Spleen (tissue), 11 donors: ENCODE results near the gene ATF5. TPM values are rescaled to one million over a fixed set of nuclear protein-coding genes. Genes with fewer than 3 reads are reported as not detected.
"Not testable (repeated sequence)": the region's sequence is repeated elsewhere in the genome, so short reads cannot be mapped to it uniquely, and the experiment has no call there.

Experiments
- DNase-seq: peaks from one replicate; pipeline ENCODE4 v3.0.0-alpha.2; 2020
- H3K27ac ChIP-seq, 8 donors: fragments of 200-600 bp; sonication (generic) in 7 of 8; 1 replicate in 4 of 8; 2 replicates in 4 of 8; pipeline versions ENCODE4 v1.5.0 to v1.8.0; 2016 to 2021; ENCODE audit warnings: inconsistent platforms in 4 of 8, mild to moderate bottlenecking in 4 of 8, moderate library complexity in 1 of 8
- H3K27me3 ChIP-seq, 7 donors: fragments of 200-600 bp; sonication (generic) in 6 of 7; replicated peaks in 1 of 7; 1 replicate in 4 of 7; 2 replicates in 3 of 7; pipeline versions ENCODE4 v1.5.0 to v1.8.0; 2016 to 2021; ENCODE audit warnings: inconsistent platforms in 3 of 7, mild to moderate bottlenecking in 1 of 7
- H3K36me3 ChIP-seq, 6 donors: fragments of 200-600 bp; sonication (generic) in 5 of 6; 1 replicate in 4 of 6; 2 replicates in 2 of 6; pipeline versions ENCODE4 v1.5.0 to v1.8.0; 2016 to 2021; ENCODE audit warnings: inconsistent platforms in 2 of 6
- H3K4me1 ChIP-seq, 6 donors: fragments of 200-600 bp; sonication (generic) in 5 of 6; 1 replicate in 3 of 6; 2 replicates in 3 of 6; pipeline versions ENCODE4 v1.5.0 to v1.8.0; 2016 to 2021; ENCODE audit warnings: inconsistent platforms in 3 of 6
- H3K4me3 ChIP-seq, 8 donors: fragments of 200-600 bp; sonication (generic) in 7 of 8; 1 replicate in 4 of 8; 2 replicates in 4 of 8; pipeline versions ENCODE4 v1.5.0 to v1.8.0; 2016 to 2021; ENCODE audit warnings: inconsistent platforms in 4 of 8, mild to moderate bottlenecking in 4 of 8, moderate library complexity in 2 of 8
- H3K9me3 ChIP-seq, 8 donors: fragments of 200-600 bp; sonication (generic) in 7 of 8; 1 replicate in 4 of 8; 2 replicates in 4 of 8; pipeline versions ENCODE4 v1.5.0 to v1.8.0; 2016 to 2021; ENCODE audit warnings: inconsistent platforms in 4 of 8
- POLR2A ChIP-seq, 3 donors: fragments of 450-650 bp; IDR thresholded peaks; one replicate each; pipeline ENCODE4 v1.5.1; 2017; ENCODE audit warnings: antibody characterized with exemption in 3 of 3, mild to moderate bottlenecking in 1 of 3
- POLR2AphosphoS5 ChIP-seq, 3 donors: sonication (generic); formaldehyde crosslinking; IDR thresholded peaks; one replicate each; pipeline ENCODE4 v1.5.1; 2017; ENCODE audit warnings: antibody characterized with exemption in 3 of 3
- WGBS, 5 donors: extraction: QIAGEN DNeasy Blood & Tissue Kit in 3 of 5; methylation state at CpG; one replicate each; pipeline versions ENCODE4 v1.1.5 to v1.1.7; 2013 to 2018; 5-methylcytosine and 5-hydroxymethylcytosine counted together
- intact Hi-C: fragments of 100-400 bp; cut with DNase I; formaldehyde crosslinking; loops from one replicate; pipeline ENCODE4 v1.15.0; 2023; ENCODE audit warnings: low total_unique reads
- polyA plus RNA-seq, 3 donors: library from polyadenylated mRNA; stranded (reverse); fragments of 200-250 nt; gene quantifications; one replicate each; pipeline ENCODE4 v1.2.1, GENCODE V29; 2013
- total RNA-seq, 7 donors: library from RNA; depleted of rRNA in 3 of 7; stranded (reverse); fragments of >200 nt in 3 of 7; fragmentation: NEBNext Ultra II Directional in 4 of 7; extraction: Animal tissue kit (Norgen Biotek cat#: 25700) in 4 of 7; gene quantifications; one replicate each; pipeline versions ENCODE4 v1.1.0 to v1.2.1, GENCODE V29; 2016 to 2021
- TF ChIP-seq, protein P1 (sequence below), 11 experiments: fragments of 200-600 bp in 7 of 11; fragments of 450-650 bp in 4 of 11; sonication (generic) in 4 of 11; IDR thresholded peaks in 8 of 11; conservative IDR thresholded peaks in 3 of 11; 1 replicate in 7 of 11; 2 replicates in 4 of 11; pipeline versions ENCODE4 v1.4.0 to v1.8.0; 2016 to 2021; ENCODE audit warnings: antibody characterized with exemption in 11 of 11, inconsistent platforms in 4 of 11, mild to moderate bottlenecking in 1 of 11
- donor health status: healthy with polysubstance abuse.
- donor health status: DM: no; HTN: no; CAD: no; lungs with moderate emphysema.
- donor health status: DM: no; HTN: no; CAD: no.
- donor health status: Bipolar disorder and iron deficiency.
- donor health status: healthy.
- donor health status: DM: no; HTN: no; CAD: no.
- donor health status: DM: yes; HTN: yes; CAD: no.

ATF5 gene
- total and polyA plus RNA-seq, 10 donors = 10.2 to 45.8 (median 19.8) TPM

DNA sequence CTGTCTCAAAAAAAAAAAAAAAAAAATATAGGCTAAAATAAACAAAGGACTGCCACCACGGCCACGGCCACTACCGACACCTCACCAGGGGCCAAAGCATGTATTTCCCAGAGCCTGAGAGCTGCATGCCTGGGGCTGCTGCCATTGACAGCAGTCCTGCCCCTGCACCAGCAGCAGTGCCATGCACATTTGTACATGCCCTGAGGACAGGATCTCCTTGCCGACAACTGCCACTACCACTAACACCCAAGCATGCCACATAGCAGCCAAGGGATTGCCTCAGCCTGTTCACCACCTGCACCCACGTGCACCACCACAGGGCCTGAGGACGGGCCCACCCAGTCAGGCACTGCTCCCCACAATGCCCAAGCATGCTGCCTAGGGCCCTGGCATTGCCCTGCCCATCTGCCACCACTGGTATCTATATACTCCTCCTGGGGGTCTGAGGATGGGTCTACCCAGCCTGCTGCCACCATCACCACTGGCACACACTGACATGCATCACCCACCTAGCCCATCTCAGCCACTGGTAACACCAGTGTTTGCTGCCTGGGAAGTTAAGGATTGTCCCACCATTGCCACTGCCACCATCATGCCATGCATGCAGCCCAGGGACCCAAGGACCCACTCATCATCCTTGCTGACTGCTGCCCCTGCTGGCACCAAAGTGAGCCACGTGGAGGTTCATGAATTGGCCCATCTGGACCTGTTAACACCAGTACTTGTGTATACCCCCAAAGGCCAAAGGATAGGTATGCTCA is 10.9 kb downstream of the ATF5 start:
- DNase-seq = peak; percentile 48
- Histone ChIP-seq H3K27me3 (peaks cover 0 to 4% (median 0%) of the 10 kb centered on the region in 7 donors), H3K9me3 (no peaks in the 10 kb centered on the region), H3K4me1 (peaks cover 9 to 34% (median 17%) of the 10 kb centered on the region in 6 donors), H3K36me3 (no peaks in the 10 kb centered on the region), H3K4me3 (no peak overlapping the region), H3K27ac (no peak overlapping the region)
- WGBS, 5 donors = 71 to 81% (median 72%) methylated on average over 7 of the region's 7 CpGs
- intact Hi-C loops = loop anchor here (5.0 kb wide), 1 partner anchor 42 kb away; no protein-coding TSS in a partner anchor
- TF ChIP-seq, protein P1, sequence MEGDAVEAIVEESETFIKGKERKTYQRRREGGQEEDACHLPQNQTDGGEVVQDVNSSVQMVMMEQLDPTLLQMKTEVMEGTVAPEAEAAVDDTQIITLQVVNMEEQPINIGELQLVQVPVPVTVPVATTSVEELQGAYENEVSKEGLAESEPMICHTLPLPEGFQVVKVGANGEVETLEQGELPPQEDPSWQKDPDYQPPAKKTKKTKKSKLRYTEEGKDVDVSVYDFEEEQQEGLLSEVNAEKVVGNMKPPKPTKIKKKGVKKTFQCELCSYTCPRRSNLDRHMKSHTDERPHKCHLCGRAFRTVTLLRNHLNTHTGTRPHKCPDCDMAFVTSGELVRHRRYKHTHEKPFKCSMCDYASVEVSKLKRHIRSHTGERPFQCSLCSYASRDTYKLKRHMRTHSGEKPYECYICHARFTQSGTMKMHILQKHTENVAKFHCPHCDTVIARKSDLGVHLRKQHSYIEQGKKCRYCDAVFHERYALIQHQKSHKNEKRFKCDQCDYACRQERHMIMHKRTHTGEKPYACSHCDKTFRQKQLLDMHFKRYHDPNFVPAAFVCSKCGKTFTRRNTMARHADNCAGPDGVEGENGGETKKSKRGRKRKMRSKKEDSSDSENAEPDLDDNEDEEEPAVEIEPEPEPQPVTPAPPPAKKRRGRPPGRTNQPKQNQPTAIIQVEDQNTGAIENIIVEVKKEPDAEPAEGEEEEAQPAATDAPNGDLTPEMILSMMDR (IDR thresholded peaks at IDR 0.05 in 8 of 11, conservative IDR thresholded peaks at IDR 0.05 in 3 of 11) = no peak
- TF ChIP-seq POLR2A (IDR thresholded peaks at IDR 0.05) (no peak), POLR2AphosphoS5 (IDR thresholded peaks at IDR 0.05) (peak in 2 of 3 donors; percentile 41 to 48)

DNA sequence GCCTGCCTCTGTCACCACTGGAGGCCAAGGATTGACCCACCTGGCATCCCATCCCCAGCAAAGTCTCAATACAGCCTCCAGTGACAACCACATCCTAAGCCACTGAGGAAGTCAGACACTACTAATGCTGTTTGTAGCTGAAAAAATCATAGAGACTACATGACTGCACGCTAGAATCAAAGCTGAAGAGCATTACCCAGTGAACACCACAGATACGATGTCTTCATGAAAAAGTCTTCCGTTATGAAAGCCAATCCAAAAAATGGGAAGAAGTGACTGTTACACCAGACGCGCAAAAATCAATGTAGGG is 11.4 kb downstream of the ATF5 start:
- WGBS, 5 donors = 83 to 94% (median 88%) methylated on average over 5 of the region's 5 CpGs
- peaks cover 0 to 4% (median 0%) of the 10 kb centered on the region in 7 donors for H3K27me3 ChIP-seq
- intact Hi-C loops = no loop called here

DNA sequence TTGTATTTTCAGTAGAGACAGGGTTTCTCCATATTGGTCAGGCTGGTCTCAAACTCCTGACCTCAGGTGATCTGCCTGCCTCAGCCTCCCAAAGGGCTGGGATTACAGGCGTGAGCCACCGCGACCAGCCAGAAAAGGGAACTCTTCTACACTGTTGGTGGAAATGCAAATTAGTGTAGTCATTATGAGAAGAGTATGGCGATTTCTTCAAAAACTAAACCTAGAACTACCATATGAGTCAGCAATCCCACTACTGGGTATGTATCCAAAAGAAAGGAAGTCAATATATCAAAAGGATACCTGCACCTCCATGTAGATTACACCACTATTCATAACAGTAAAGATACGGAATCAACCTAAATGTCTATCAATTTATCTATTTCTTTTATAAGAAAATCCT is 15.6 kb downstream of the ATF5 start:
- peak; percentile 13 for DNase-seq
- 51 to 76% (median 65%) methylated on average over 5 of the region's 5 CpGs for WGBS, 5 donors
- H3K27me3 ChIP-seq, H3K4me3 ChIP-seq, intact Hi-C loops, H3K9me3 ChIP-seq: not testable (repeated sequence)
- Histone ChIP-seq H3K36me3 (peaks cover 0 to 34% (median 0%) of the 10 kb centered on the region in 6 donors), H3K4me1 (peaks cover 0 to 16% (median 0%) of the 10 kb centered on the region in 6 donors), H3K27ac (peak overlapping the region in 2 of 8 donors; percentile 34 to 38)

More for the DNA sequence above, 11.4 kb downstream of the ATF5 start:
- DNase-seq = no peak
- Histone ChIP-seq H3K4me3 (no peak overlapping the region), H3K4me1 (peaks cover 9 to 37% (median 17%) of the 10 kb centered on the region in 6 donors), H3K9me3 (no peaks in the 10 kb centered on the region), H3K27ac (no peak overlapping the region), H3K36me3 (peaks cover 0 to 1% (median 0%) of the 10 kb centered on the region in 6 donors)
- TF ChIP-seq POLR2AphosphoS5 (IDR thresholded peaks at IDR 0.05) = no peak
- TF ChIP-seq, protein P1 (IDR thresholded peaks at IDR 0.05 in 8 of 11, conservative IDR thresholded peaks at IDR 0.05 in 3 of 11) = no peak
- TF ChIP-seq POLR2A (IDR thresholded peaks at IDR 0.05) = no peak

DNA sequence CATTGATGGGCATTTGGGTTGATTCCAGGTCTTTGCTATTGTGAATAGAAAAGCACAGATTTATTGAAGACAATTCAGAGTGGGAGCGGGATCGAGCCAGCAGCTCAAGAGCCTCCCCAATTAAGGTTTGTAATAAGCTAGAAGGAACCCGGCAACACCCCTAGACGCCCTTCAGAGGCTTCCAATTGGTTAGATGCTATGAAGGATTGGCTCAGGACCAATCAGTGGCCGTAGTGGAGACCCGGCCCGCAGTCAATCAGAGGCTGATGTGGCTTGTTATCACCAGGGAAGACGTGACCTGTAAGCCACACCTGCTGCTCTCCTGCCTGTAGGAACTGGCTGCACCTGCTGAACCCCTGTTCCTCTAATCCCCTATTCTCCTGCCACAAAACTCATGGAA is 17.4 kb downstream of the ATF5 start:
- TF ChIP-seq POLR2A (IDR thresholded peaks at IDR 0.05) (no peak), POLR2AphosphoS5 (IDR thresholded peaks at IDR 0.05) (no peak)
- TF ChIP-seq, protein P1 (IDR thresholded peaks at IDR 0.05 in 8 of 11, conservative IDR thresholded peaks at IDR 0.05 in 3 of 11) = no peak
- intact Hi-C loops = no loop called here

More for the DNA sequence above, 17.4 kb downstream of the ATF5 start:
- H3K4me3 ChIP-seq = no peak overlapping the region
- peaks cover 0 to 19% (median 0%) of the 10 kb centered on the region in 7 donors for H3K27me3 ChIP-seq
- peaks cover 0 to 53% (median 4%) of the 10 kb centered on the region in 6 donors for H3K36me3 ChIP-seq
- 83 to 92% (median 89%) methylated on average over 8 of the region's 8 CpGs for WGBS, 5 donors
- DNase-seq = peak; percentile 16
- no peak overlapping the region for H3K27ac ChIP-seq
- no peaks in the 10 kb centered on the region for H3K9me3 ChIP-seq
- peaks cover 0 to 29% (median 7%) of the 10 kb centered on the region in 6 donors for H3K4me1 ChIP-seq
